ENCODE data around the gene ZNF577.

GRCh38 chr19:51916167-51916566 lies 28.4 kb upstream of the ZNF577 start:
- TF ChIP-seq CTCF (IDR thresholded peaks at IDR 0.05; ENCODE audit: extremely low read depth in 1 of 2, insufficient read depth in 1 of 2, low read depth in 1 of 2, low read length in 2 of 2) (no peak), POLR2AphosphoS5 (IDR thresholded peaks at IDR 0.05; ENCODE audit: insufficient read depth, low read depth, low read length) (no peak), EZH2 (IDR thresholded peaks at IDR 0.05; ENCODE audit: borderline replicate concordance, low read depth, low read length, severe bottlenecking) (no peak), GATA2 (IDR thresholded peaks at IDR 0.05; ENCODE audit: insufficient read depth, insufficient read length, low read depth, low read length) (no peak)

All from endothelial cell of umbilical vein (primary cell).